Frontal cortex (tissue), 4 donors: ENCODE data around the gene SMOC2. TPM values are rescaled to one million over a fixed set of nuclear protein-coding genes. Genes with fewer than 3 reads are reported as not detected.

Source experiments
- DNase-seq, 2 donors: peaks; one replicate each; pipeline ENCODE4 v3.0.0; 2012; ENCODE audit warnings: low spot score in 2 of 2
- FAIRE-seq: peaks from 2 replicates; lab custom pipeline; 2012; peaks lifted over from hg19 to GRCh38; lab: Jason Lieb, UNC
- total RNA-seq: library from RNA; depleted of rRNA; stranded (reverse); fragments of >200 nt; gene quantifications from one replicate; pipeline ENCODE4 v1.2.3, GENCODE V29; 2014
- donor health status: control.
- donor health status: control.
- donor health status: control.

The SMOC2 gene
- total RNA-seq, 1 donor from 2014 or later = 4.9 TPM

DNA sequence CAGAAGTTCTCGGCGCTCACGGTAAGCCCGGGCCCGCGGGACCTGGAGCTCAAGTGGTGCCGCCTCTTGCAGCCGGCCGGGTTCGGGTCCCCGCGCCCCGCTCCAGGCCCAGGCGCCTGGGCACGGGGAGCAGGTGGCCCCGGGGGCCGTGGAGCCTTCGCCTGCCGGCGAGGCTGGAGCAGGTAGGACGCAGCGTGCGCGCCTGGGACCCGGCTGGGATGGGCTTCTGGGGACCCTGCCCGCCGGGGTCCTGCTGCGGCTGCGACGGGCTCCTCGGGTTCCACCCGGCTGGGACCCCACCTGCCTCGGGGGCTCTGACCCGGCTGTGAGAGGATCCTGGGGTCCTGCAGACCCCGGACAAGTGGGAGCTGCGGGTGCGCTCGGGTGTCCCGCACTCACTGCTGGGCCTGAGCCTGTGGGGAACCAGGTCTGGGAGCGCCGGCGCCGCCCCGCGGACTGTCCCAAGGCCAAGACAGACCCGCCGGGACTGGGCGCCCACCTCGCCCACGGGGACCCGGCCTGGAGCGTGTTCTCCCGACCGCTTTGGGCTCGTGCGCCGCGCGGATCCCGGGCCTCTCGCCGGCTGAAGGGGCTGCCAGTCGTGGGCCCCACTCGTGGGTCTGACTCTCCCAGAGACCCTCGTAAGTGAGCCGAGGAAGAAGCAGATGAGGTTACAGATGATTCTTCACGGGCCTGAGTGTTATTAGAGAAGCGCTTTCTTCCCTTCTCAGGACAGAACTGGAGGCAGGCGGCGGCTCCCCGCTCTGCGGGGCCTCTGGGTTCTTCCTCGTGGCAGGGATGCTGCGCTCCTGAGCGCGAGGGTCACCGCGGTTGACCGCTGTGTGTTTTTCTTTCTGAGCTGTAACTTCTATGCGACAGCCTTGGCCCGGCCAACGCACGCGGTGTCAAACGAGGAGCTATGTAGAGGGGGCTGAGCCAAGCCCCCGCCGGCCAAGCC, 729 bp downstream of the SMOC2 start:
- FAIRE-seq (no peak), DNase-seq (no peak)

DNA sequence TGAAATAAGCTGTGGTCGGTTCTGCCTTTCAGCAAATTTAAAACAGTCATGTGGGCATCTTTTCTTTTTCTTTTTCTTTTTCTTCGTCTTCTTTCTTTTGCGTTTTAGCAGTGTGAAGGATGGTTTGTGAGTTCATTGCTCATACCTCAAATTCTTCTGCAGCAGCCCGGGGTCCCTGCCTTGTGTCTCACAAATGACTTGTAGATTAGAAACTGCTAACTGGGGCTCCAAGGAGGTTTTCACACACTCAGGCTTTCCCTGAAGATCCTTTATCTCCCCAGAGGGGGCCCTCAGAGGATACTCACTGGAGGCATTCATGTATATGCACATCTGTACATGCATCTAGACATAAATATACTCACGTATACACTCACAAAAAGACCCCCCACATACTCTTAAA, 1.7 kb downstream of the SMOC2 start:
- no peak for FAIRE-seq

DNA sequence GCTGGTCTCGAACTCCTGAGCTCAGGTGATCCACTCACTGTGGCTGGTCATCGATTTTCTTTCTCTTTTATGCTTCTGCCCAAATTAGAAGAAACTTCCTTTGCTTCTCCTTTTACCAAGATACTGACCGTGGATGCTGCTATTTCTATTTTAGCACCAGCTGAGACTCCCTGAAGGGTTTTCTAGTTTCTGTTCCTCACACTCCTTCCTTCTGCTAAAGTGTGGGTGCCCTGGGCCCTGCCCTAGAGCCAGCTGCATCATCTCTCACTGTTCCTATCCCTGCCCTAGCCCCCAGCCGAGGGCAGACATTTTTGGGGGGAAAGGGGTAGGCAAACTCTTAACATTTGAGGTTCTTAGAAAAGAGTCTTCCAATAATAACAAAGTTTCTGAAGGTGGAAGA, 6.3 kb downstream of the SMOC2 start:
- FAIRE-seq (no peak), DNase-seq (no peak)

More for the DNA sequence above, 1.7 kb downstream of the SMOC2 start:
- DNase-seq = no peak

DNA sequence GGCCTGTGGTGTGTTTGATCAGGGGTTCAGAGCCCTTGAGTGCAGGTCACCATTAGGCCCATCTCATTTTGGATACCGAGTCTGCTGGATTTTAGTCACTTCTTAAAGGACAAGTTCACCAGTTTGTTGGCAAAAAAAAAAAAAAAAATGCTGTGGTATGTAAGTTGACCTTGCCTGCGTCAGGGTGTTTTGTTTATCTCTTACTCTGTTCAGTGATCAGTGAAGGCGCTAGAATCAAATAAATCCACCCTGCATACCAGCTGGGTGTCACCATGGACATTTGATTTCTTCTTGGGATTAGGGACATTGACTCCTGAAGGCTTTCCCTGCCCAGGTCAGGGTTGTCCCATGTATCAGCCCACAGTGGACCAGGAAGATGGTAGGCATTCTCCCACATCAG, 6.7 kb downstream of the SMOC2 start:
- DNase-seq = no peak
- no peak for FAIRE-seq

DNA sequence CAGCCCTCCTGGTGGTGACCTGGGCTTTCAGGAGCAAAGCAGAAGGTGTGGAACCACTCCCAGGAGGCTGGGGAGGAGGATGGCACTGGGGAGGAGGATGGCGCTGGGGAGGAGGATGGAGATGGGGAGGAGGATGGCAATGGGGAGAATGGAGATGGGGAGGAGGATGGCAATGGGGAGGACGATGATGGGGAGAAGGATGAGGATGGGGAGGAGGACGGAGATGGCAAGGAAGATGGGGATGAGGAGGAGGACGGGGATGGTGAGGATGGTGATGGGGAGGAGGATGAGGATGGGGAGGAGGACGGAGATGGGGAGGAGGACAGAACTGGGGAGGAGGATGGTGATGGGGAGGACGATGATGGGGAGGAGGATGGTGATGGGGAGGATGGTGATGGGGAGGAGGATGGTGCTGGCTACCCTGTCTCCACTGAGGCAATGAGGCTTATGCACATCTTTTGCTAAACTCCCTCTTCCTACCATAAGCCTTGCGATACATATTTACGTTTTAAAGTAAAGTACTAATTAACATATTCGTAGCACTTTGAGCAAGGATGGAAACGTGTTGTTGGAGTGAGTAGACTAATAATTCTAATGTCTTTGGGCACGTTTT, 7.4 kb downstream of the SMOC2 start:
- DNase-seq = no peak
- FAIRE-seq = no peak

DNA sequence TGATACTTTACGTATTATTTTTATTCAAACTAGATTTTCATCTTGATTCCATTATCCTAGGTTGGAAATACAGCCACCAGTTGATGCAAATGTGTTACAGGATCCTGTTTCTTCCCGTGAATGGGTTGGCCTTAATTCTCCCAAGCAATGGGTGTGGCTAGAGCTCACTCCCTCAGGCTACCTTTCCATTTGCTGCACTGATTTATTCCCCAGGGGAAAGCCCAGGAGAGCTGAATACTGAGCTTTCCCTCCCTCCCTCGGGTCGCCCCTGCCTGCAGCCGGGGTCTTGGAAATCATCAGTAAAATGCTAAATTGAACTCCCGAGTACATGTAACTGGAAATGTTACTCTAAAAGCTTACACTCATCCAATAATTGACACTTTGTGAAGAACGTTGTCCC, 9.9 kb downstream of the SMOC2 start:
- DNase-seq (no peak), FAIRE-seq (no peak)

DNA sequence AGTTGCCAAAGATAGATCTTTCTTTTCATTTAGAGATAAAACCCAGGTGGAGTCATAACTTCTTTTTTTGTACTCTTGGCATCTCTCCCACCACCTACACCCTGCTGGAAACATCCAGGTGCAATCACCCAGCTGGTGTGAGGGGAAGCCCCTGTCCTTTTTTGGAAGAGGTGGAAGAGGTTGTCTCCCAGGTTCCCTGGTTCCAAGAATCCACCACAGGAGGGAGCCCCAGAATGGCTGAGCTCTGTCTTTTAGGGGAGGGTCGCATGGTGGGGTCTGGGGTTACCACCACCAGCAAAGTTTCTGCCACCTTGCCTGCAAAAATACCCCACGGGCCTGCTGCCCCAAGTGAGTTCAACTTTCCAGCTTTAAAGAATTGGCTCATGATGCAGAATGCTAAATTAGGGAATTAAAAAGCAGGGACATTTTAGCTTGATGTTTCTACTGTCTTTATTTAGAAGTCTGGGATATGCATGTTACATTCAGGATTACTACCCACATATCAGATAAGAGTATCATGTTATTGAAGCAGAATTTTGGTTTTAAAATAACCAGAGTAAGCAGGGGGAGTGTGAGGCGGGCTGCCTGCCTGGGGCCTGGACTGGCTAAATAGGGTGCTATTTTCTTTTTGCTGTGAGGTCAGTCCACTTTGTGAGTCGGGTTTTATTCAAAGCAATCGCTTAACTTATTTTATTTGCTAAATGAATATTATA, 11.0 kb downstream of the SMOC2 start:
- no peak for DNase-seq
- no peak for FAIRE-seq

DNA sequence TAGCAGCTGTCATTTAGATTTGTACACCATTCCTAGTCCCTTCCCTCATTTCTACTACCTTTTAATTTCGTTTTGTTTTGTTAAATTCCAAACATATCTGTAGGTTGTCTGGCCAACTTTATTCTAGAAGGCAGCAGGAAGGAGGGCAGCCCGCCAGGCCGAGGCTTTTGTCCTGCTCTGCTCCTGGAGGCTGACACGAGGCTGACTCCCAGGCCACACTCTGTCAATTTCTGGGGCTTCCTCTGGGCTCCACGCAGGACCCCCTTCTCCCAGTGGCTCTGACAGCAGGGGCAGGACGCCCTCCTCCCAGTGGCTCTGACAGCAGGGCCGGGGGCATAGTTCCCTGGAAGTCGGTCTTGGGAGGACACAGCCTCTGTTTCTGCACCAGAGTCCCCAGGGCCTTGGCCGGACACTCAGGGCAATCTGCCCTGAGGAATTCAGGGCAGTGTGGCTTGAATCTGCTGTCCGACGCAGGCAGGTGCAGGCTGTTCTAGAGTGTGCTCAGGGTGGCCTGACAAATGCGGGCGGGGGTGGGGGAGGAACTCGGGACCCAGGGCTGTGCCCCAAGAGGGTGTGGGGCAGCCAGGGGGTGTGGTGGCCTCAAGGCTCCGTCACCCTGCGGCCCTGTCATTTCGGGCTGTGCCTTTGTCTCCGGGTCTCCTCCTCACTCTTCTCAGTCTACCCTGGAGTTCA, 11.8 kb downstream of the SMOC2 start:
- DNase-seq = no peak
- FAIRE-seq = no peak

DNA sequence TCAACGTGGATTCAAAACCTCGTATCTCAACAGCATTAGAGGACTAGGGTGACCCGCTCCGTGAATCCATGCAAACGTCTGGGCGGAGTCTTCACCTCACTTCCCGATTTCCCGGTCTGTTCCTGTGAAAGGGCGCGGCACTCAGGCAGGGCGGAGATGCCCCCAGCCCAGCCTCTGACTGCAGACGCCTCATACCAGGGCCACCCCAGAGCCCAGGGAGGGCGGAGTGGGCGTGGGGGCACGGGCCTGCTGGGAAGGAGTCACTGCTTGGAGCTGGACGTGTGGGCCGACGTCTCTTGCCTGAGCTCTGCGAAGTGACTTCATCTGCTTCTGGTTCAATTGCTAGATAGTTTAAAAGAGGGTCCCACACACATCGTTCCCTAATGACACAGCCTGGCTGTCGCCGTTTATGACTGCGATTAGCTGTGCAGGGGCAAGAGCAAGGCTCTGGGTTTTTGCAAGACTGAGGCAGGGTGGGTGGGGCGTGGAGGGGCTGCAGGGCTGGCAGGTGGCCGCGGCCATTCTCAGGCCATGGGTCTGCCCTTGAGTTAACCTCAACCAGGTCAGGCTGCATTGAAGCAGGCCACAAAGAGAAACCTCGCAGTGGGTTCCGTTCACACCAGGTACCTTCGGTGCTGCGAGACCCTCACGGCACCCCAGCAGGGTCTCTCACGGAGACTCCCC, 15.0 kb downstream of the SMOC2 start:
- no peak for FAIRE-seq
- no peak for DNase-seq

DNA sequence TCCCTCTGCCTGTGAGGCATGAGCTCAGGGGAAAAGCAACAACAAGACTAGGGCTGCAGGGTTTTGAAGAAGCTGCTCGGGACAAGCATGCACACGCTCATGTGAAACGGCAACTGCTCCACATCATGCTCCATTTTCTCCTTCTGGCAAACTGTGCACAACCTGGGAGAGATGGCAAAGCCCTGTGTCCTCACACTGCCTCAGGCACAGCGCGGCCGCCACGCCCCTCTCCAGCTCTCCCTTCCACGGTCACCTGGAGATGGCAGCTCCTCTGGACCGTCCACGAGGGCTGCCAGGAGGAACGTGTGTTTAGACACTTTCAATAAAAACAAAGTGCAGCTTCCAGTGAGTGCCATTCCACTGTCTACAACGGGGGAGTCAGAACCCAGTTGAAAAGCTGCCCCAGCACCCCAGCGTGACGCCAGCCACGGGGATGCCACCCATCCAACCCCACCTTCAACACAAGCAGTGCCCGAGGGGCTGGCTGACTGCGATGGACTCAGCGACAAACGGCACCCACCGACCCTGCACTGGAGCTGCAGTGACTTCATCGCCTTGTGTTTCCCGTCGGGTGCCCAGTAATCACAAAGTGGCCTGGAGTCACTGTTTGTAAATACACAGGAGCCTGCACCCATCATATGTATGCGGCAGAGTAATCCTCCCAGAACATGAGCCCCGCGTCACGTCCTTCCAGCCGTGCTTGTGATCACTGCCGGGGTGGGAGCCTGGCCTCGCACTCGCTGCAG, 16.1 kb downstream of the SMOC2 start:
- no peak for FAIRE-seq
- DNase-seq = no peak

DNA sequence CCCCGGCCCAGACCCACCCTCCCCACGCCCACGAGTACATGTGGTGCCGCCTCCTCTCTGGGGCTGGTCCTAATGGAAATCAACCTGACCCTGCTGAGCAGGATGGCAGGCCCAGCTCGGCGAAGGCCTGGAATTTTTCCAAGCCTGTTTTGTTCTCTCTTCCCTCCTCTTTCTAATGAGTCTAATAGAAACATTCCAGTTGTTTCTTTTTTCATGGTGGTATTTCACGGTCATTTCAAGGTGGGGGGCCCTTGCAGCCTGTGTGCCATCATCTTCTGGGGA, 16.6 kb downstream of the SMOC2 start:
- no peak for DNase-seq
- FAIRE-seq = no peak

DNA sequence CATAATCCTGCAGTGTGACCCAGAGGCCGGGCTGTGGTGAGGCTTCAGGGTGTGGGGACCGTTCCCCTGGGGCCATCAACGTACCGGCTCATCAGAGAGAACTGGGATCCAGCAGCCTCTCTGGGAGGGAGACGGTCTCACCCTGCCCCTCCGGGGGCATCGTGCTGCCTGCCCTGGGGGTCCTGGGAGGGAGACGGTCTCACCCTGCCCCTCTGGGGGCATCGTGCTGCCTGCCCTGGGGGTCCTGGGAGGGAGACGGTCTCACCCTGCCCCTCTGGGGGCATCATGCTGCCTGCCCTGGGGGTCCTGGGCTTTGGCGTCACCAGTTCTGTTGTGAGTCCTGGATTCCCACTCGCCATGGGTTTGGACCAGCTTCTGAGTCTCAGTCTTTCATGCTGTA, 17.1 kb downstream of the SMOC2 start:
- DNase-seq (no peak), FAIRE-seq (no peak)

DNA sequence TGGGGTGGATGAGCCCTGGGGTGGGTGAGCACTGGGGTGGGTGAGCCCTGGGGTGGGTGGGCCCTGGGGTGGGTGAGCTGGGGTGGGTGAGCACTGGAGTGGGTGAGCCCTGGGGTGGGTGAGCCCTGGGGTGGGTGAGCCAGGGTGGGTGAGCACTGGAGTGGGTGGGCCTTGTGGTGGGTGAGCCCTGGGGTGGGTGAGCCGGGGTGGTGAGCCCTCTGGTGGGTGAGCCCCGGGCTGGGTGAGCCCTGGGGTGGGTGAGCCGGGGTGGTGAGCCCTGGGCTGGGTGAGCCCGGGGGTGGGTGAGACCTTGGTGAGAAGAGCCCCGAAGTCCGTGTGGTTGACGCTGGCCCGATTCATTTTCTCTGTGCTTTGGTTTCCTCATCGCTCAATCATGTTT, 18.6 kb downstream of the SMOC2 start:
- FAIRE-seq = no peak
- DNase-seq = no peak

DNA sequence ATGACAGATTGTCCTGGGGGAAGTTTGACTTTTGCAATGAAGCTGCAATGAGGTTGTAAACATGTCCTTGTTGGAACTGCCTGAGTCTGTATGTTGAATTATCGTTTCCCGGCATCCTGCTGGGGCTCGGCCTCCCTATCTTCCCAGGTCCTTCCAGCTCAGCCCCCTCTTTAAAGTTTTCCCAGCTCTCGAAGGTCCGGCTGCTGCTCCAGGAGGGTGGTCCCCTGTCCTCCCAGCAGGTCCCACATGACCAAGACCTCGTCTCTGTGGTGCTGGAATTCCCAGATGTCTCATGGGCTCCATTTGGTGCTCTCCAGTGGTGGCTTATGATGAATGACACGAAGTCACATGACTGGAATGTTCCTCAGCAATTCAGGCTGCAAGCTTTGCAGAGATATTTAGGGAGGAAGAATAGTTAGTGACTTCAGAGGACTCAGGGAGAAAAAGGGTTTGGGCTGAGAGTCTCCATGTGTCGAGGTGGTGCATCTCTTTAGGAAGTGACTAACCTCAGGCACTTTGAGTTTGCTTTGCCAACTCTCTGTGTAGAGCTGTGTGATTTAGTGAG, 21.4 kb downstream of the SMOC2 start:
- FAIRE-seq (no peak), DNase-seq (no peak)

DNA sequence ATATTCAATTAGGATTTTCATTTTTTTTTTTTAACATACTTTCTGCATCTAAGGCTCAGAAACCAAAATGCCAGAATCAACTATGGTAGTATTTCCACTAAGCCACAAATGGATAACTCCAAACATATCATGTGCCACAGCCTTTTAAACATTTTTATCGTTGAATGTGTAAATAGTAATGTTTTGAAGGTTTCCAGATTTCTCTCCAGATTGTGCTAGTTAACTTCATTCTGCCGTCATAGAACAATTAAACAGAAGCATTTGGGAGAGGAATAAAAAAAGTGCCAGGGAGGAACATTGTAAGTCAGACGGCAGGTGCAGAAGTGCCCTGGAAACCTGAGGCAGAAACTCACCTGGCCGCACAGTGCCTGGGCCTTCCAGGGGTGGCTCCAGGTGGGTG, 23.6 kb downstream of the SMOC2 start:
- no peak for FAIRE-seq
- no peak for DNase-seq

DNA sequence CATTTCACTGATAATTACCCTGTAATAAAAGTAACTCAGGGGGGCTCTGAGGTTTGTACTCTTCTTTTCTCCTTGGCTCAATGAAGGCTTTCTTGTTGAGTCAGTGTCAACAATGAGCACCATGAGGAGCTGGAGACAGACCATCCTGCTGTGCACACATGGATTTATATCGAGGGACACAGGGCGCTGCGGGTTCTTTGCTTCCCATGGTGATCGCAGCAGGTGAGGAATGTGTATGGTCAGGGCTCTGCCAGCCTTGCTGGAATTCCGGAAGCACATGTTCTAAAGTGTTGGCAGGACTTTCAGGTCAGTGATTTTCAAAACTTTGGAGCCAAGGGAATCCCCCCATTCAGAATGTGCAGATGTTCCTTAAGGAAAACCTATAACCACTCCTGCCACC, 27.1 kb downstream of the SMOC2 start:
- FAIRE-seq (no peak), DNase-seq (no peak)

DNA sequence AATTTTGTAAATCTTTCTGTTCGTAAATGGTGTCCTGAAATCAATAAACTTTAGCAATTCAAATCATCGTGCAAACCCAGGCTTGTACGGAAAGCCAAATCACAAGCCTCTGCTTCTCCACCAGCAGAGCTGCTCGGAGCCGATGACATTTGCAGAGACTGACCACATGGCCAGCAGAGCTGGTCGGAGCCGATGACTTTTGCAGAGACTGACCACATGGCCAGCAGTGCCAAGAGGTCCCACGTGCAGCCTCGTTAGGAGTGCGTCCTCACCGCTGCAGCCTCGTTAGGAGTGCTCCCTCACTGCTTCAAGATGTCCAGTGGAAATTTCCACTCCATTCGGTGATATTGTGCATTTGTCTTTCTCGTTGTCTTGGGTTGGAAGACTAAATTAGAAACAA, 28.5 kb downstream of the SMOC2 start:
- FAIRE-seq (no peak), DNase-seq (no peak)

DNA sequence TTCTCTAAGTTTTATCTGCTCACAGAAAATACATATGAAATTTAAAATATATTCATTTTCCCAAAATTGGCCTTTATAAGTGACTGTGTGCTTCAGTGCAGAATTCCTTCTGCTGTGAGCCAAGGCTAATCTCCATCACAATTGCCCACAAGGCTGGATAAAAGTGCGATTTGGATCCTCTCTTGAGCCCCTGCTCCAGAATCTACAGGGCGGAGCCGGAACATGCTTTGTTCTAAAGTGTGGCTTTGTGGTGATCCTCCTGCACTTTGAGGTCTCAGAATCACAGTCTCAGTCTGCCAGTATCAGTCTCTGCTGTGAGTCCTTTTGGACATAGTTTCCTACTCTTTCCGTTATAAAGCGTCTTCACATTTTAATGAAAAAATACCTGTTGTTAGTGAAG, 28.9 kb downstream of the SMOC2 start:
- no peak for FAIRE-seq
- DNase-seq = no peak

DNA sequence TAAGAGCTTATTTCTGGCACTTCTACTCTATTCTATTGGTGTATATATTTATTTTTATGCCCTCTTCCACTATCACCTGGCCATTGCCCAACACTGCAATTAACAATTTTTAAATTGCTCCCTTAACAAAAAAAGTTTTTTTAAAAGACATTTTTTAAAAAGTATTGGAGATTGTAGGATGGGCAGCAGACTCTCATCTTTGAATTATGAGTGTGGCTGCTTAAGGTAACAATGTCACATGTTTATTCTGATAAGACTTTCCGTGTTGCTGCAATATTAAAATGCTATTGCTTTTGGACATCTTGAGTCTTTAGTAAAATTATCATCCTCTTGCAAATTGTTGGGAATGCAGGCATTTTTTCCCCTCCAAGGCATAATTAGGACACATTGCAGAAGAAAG, 31.4 kb downstream of the SMOC2 start:
- FAIRE-seq = no peak

More for the DNA sequence above, 31.4 kb downstream of the SMOC2 start:
- no peak for DNase-seq
